ENCODE results near the gene SLIT3.

The SLIT3 gene

DNA sequence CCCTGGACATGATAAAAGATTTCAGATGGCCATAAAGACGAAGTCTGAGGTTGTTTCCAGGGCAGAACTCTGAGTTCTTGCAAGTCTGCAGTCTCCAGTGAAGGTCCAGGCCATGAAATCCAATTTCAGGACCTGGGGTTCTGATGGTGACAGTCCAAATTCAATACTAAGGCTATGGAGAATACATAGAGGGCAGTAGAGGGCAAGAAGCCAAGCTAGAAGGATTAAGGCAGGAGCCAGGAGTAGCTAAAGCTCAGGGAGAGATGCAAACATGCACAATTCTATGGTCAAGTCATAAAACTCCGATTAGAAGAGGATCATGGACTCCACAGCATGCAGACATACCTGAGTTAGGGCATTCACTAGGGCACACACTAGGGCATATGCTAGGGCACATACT, 11.4 kb downstream of the SLIT3 start:
- DNase-seq = no peak
- no peaks in the 10 kb centered on the region for H3K36me3 Mint-ChIP-seq
- H3K27me3 Mint-ChIP-seq = no peaks in the 10 kb centered on the region
- H3K4me3 Mint-ChIP-seq = no peak overlapping the region
- no peak overlapping the region for H3K27ac Mint-ChIP-seq
- H3K4me1 Mint-ChIP-seq = peaks cover 0 to 1% of the 10 kb centered on the region in 2 donors
- no peaks in the 10 kb centered on the region for H3K9me3 Mint-ChIP-seq
- ATAC-seq (replicated peaks) = no peak

DNA sequence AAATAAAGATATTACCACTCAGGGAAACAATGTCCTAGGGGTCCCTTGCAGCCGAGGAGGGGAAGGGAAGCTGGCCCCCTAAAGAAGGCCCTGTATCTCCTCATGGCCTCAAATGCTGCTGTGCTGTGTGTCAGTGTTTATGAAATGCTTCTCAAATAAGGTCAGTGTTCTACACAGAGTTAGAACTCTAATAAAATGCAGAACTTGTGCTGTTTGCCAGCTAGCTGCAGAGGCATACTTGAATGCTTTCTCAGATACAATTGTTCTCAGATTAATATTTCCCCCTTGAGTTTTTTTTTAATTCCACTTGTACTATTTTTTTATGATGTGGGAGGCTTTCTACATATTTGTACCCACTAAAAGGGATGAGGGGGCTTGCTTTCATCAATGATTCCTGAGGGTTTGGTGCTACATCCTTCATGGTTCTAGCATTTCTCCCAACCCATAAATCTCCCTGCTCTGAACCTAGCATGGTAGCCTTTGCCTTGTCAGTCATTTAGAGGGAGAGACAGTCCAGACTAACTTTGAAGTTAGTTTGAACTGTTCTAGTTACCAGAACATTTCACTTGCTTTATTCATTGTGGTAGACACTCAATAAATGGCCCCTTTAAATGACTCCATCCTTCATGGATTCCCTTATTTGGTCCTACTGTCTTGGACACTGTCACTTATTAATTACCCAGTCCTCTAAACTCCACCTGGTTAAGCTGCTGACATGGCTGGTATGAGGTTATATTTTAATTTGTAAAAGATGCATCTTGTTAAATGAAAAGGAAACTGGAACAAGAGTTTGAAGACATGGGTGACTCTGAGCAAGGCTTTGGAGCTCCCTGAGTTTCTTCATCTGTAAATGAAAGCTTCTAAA, 12.6 kb downstream of the SLIT3 start:
- DNase-seq = no peak
- no peaks in the 10 kb centered on the region for H3K36me3 Mint-ChIP-seq
- H3K4me3 Mint-ChIP-seq = no peak overlapping the region
- no peaks in the 10 kb centered on the region for H3K9me3 Mint-ChIP-seq
- peaks cover 0 to 1% of the 10 kb centered on the region in 2 donors for H3K4me1 Mint-ChIP-seq
- H3K27ac Mint-ChIP-seq = no peak overlapping the region
- no peak for ATAC-seq (replicated peaks)
- H3K27me3 Mint-ChIP-seq = no peaks in the 10 kb centered on the region

DNA sequence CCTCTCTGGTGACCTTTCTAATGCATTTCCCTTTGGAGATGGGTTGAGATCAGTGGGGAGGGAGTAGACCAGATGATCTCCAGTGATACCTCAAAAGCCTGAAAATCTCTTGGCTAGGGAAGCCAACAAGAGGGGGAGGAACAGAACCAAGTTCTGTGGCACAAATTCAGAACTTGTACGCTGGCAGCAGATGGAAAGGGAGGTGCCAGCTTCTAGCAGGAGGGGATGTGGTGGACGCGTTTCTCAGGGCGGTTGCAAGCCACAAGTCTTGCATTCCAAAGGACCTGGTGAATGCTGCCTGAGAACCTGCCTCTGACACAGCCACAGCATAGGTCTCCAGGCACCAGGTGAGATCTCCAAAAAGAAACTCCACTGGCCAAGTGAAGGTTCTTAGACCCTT, 13.4 kb downstream of the SLIT3 start:
- DNase-seq (no peak), ATAC-seq (replicated peaks) (no peak)
- H3K4me1 Mint-ChIP-seq = peaks cover 0 to 1% of the 10 kb centered on the region in 2 donors
- no peak overlapping the region for H3K4me3 Mint-ChIP-seq
- no peaks in the 10 kb centered on the region for H3K36me3 Mint-ChIP-seq
- no peaks in the 10 kb centered on the region for H3K9me3 Mint-ChIP-seq
- no peak overlapping the region for H3K27ac Mint-ChIP-seq
- no peaks in the 10 kb centered on the region for H3K27me3 Mint-ChIP-seq

GRCh38 chr5:169286572-169287300, 14.2 kb downstream of the SLIT3 start:
- H3K9me3 Mint-ChIP-seq = no peaks in the 10 kb centered on the region
- no peaks in the 10 kb centered on the region for H3K27me3 Mint-ChIP-seq
- no peak overlapping the region for H3K4me3 Mint-ChIP-seq
- H3K4me1 Mint-ChIP-seq = peaks cover 0 to 1% of the 10 kb centered on the region in 2 donors
- no peaks in the 10 kb centered on the region for H3K36me3 Mint-ChIP-seq
- no peak overlapping the region for H3K27ac Mint-ChIP-seq
- ATAC-seq (replicated peaks) (no peak), DNase-seq (no peak)

DNA sequence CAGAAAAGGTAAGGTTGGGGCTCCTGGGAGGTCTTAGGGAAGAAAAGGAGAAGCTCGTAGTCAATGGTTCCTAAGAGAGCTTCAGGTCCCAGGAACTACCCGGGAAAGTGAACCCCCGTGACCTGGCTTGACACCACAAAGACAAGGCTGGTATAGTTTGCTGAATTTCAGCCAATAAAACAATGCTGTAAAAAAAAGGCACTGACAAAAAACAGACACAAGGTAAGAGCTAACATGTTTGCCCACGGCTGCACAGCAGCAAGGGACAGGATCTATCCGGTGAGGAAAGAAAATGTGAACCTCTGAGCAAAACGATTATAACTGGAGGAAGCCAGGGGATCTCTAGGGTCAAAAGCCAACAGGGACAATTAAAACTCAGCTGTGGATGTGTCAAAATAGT, 17.1 kb downstream of the SLIT3 start:
- no peaks in the 10 kb centered on the region for H3K36me3 Mint-ChIP-seq
- no peaks in the 10 kb centered on the region for H3K9me3 Mint-ChIP-seq
- no peak for ATAC-seq (replicated peaks)
- H3K27me3 Mint-ChIP-seq = no peaks in the 10 kb centered on the region
- H3K4me3 Mint-ChIP-seq = no peak overlapping the region
- no peaks in the 10 kb centered on the region for H3K4me1 Mint-ChIP-seq
- no peak for DNase-seq
- no peak overlapping the region for H3K27ac Mint-ChIP-seq

DNA sequence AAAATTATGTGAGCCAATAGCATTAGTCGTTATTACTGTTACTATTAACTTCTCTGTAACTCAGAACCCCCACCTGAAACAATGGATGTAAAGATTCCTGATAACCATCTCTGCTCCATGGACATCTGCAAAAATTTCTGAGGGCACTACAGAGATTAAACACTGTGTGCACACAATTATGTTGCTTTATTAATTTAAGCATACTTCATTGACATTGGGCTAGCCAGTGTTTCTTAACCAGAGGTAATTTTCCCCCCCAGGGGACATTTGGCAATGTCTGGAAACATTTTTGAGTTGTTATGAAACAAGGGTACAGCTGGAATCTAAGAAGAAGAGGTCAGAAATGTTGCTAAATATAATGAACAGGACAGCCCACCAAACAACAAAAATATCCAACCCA, 19.3 kb downstream of the SLIT3 start:
- no peak overlapping the region for H3K4me3 Mint-ChIP-seq
- no peaks in the 10 kb centered on the region for H3K36me3 Mint-ChIP-seq
- no peak overlapping the region for H3K27ac Mint-ChIP-seq
- ATAC-seq (replicated peaks) = no peak
- no peaks in the 10 kb centered on the region for H3K27me3 Mint-ChIP-seq
- DNase-seq = no peak
- no peaks in the 10 kb centered on the region for H3K4me1 Mint-ChIP-seq
- H3K9me3 Mint-ChIP-seq = no peaks in the 10 kb centered on the region

GRCh38 chr5:169280696-169281095, 20.2 kb downstream of the SLIT3 start:
- no peak for DNase-seq
- no peak for ATAC-seq (replicated peaks)
- Mint-ChIP-seq H3K4me3 (no peak overlapping the region), H3K27ac (no peak overlapping the region), H3K4me1 (no peaks in the 10 kb centered on the region), H3K27me3 (no peaks in the 10 kb centered on the region), H3K9me3 (no peaks in the 10 kb centered on the region), H3K36me3 (no peaks in the 10 kb centered on the region)

GRCh38 chr5:169280286-169280685, 20.7 kb downstream of the SLIT3 start:
- DNase-seq (no peak), ATAC-seq (replicated peaks) (no peak)
- no peaks in the 10 kb centered on the region for H3K4me1 Mint-ChIP-seq
- H3K4me3 Mint-ChIP-seq = no peak overlapping the region
- H3K36me3 Mint-ChIP-seq = no peaks in the 10 kb centered on the region
- no peak overlapping the region for H3K27ac Mint-ChIP-seq
- no peaks in the 10 kb centered on the region for H3K9me3 Mint-ChIP-seq
- no peaks in the 10 kb centered on the region for H3K27me3 Mint-ChIP-seq

DNA sequence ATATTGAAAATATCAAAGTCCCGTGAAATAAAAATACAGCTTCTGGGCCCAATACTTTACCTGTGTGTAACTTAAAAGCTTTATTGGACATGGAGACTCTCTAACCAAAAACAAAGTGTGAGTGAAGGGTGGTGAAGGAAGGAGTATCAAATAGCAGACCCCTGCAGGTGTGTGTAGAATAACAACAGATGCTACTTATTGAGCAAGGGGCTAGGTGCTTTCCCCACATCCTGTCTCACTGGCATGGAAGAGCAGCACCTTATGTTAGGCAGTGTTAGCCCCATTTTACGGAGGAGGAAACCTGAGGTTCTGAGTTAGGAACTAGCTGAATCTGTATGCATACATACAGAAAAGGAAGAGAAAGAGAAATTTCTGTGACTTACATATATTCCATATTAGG, 21.8 kb downstream of the SLIT3 start:
- ATAC-seq (replicated peaks) (no peak), DNase-seq (no peak)
- H3K27ac Mint-ChIP-seq = no peak overlapping the region
- H3K4me1 Mint-ChIP-seq = no peaks in the 10 kb centered on the region
- no peaks in the 10 kb centered on the region for H3K9me3 Mint-ChIP-seq
- H3K4me3 Mint-ChIP-seq = no peak overlapping the region
- no peaks in the 10 kb centered on the region for H3K36me3 Mint-ChIP-seq
- no peaks in the 10 kb centered on the region for H3K27me3 Mint-ChIP-seq

DNA sequence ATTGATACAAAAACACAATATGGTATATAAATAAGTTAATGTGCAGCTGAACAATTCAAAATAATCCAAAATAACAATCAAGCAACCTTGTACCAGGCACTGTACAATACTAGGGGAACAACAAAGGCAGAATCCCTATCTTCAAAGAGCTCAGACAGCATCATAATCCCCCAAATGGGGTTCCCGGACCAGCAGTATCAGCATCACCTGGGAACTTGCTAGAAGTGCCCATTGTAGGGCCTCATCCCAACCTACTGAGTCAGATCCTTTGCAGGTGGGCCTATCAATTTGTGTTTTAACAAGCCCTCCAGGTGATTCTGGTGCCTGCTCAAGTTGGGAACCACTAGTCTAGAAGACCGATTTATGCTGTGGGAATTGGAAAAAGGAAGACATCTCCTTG, 27.1 kb downstream of the SLIT3 start:
- Mint-ChIP-seq H3K4me1 (no peaks in the 10 kb centered on the region), H3K4me3 (no peak overlapping the region), H3K36me3 (no peaks in the 10 kb centered on the region), H3K27me3 (no peaks in the 10 kb centered on the region), H3K9me3 (no peaks in the 10 kb centered on the region), H3K27ac (no peak overlapping the region)
- no peak for ATAC-seq (replicated peaks)
- DNase-seq = no peak

- ATAC-seq (replicated peaks) = no peak
- H3K27ac Mint-ChIP-seq = no peak overlapping the region
- no peaks in the 10 kb centered on the region for H3K9me3 Mint-ChIP-seq
- no peaks in the 10 kb centered on the region for H3K4me1 Mint-ChIP-seq
- H3K27me3 Mint-ChIP-seq = no peaks in the 10 kb centered on the region
- no peak for DNase-seq
- H3K36me3 Mint-ChIP-seq = no peaks in the 10 kb centered on the region
- H3K4me3 Mint-ChIP-seq = no peak overlapping the region
These were observed 27.5 kb downstream of the SLIT3 start for GRCh38 chr5:169273451-169273850.

GRCh38 chr5:169272731-169273427, 28.1 kb downstream of the SLIT3 start:
- H3K4me3 Mint-ChIP-seq = no peak overlapping the region
- no peak for DNase-seq
- no peaks in the 10 kb centered on the region for H3K9me3 Mint-ChIP-seq
- ATAC-seq (replicated peaks) = no peak
- no peak overlapping the region for H3K27ac Mint-ChIP-seq
- no peaks in the 10 kb centered on the region for H3K27me3 Mint-ChIP-seq
- no peaks in the 10 kb centered on the region for H3K4me1 Mint-ChIP-seq
- H3K36me3 Mint-ChIP-seq = no peaks in the 10 kb centered on the region

DNA sequence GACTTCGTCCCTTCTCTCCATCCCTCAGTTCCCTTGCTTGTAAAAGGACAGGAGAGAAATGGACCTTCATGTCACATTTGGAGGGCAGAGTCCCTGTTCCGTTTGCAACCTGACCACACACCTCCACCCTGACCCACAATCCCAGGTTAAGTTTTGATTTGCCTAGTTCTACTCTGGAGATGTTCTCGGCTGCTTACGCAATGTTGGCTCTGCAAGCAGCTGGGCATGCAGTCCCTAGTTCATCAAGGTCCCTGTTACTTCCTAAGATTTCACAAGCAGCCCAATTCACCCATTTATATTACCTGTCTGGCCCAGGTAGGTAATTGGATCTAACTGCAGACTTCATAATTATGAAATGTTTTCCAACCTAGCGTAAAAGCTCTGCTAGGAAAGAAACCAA, 28.8 kb downstream of the SLIT3 start:
- Mint-ChIP-seq H3K9me3 (no peaks in the 10 kb centered on the region), H3K36me3 (no peaks in the 10 kb centered on the region), H3K27ac (no peak overlapping the region), H3K4me3 (no peak overlapping the region), H3K4me1 (no peaks in the 10 kb centered on the region), H3K27me3 (no peaks in the 10 kb centered on the region)
- ATAC-seq (replicated peaks) = no peak
- no peak for DNase-seq

GRCh38 chr5:169270827-169271226, 30.1 kb downstream of the SLIT3 start:
- Mint-ChIP-seq H3K4me1 (no peaks in the 10 kb centered on the region), H3K9me3 (no peaks in the 10 kb centered on the region), H3K27me3 (no peaks in the 10 kb centered on the region), H3K36me3 (no peaks in the 10 kb centered on the region), H3K27ac (no peak overlapping the region), H3K4me3 (no peak overlapping the region)
- ATAC-seq (replicated peaks) = no peak
- no peak for DNase-seq

DNA sequence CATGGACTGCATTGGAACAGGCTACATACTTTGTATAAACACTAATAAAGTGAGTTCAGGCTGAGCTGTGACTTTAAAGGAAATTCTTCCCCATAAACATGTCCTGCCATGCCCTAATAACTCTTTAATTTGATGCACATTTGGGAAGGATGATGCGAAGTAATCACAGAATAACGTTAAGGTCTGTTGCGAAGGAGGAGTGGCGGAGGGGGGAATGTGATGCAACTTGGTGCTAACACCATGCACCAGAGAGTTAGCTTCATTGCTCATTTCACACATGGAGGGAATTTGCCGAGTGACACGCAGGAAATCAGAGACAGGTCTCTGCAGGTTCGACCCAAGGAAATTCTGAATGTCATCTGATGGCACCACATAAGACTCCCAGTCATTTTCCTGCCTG, 32.9 kb downstream of the SLIT3 start:
- Mint-ChIP-seq H3K27me3 (peaks cover 0 to 3% of the 10 kb centered on the region in 2 donors), H3K27ac (no peak overlapping the region), H3K4me1 (no peaks in the 10 kb centered on the region), H3K36me3 (no peaks in the 10 kb centered on the region), H3K9me3 (no peaks in the 10 kb centered on the region), H3K4me3 (no peak overlapping the region)
- ATAC-seq (replicated peaks) = no peak
- DNase-seq = no peak
